ENCODE data around the gene PUSL1. TPM values are rescaled to one million over a fixed set of nuclear protein-coding genes. Genes with fewer than 3 reads are reported as not detected.
A peak's percentile ranks its signal among the peaks of the same experiment; 100 is the strongest.

Gene PUSL1
- total and polyA plus RNA-seq, 11 donors, result 6.8 to 17.7 (median 10.3) TPM

- DNase-seq (peak in 4 of 5 donors; percentile 64 to 86 (median 70)), ATAC-seq (peak; percentile 14 to 35 (median 20))
- intact Hi-C loops (cut with DNase I), result no loop called here
- H3K27me3 ChIP-seq, result peaks cover under 1 to 42% (median 17%) of the 10 kb centered on the region in 9 donors
- H3K4me1 ChIP-seq, result peaks cover 3 to 73% (median 47%) of the 10 kb centered on the region in 12 donors
- H3K9me3 ChIP-seq, result no peaks in the 10 kb centered on the region
- peak overlapping the region in 3 of 12 donors; percentile 19 to 32 (median 23) for H3K4me3 ChIP-seq
- H3K36me3 ChIP-seq, result peaks cover 0 to 24% (median 0%) of the 10 kb centered on the region in 9 donors
- TF ChIP-seq CTCF (IDR thresholded peaks at IDR 0.05) (no peak), POLR2A (IDR thresholded peaks at IDR 0.05) (no peak)
- WGBS, 4 donors, result 51 to 68% (median 55%) methylated on average over 25 to 29 of the region's 29 CpGs
- H3K27ac ChIP-seq, result peak overlapping the region in 11 of 12 donors; percentile 9 to 79 (median 49)
Measured at GRCh38 chr1:1351511-1352427, 43.4 kb downstream of the PUSL1 start.

- intact Hi-C loops (cut with DNase I), result no loop called here
- H3K4me1 ChIP-seq, result peaks cover 2 to 64% (median 37%) of the 10 kb centered on the region in 12 donors
- no peak for DNase-seq
Measured at GRCh38 chr1:1352786-1353388, 44.5 kb downstream of the PUSL1 start.

GRCh38 chr1:1353389-1354151 lies 45.2 kb downstream of the PUSL1 start:
- no peak for ATAC-seq
- Histone ChIP-seq H3K27me3 (peaks cover 4 to 52% (median 22%) of the 10 kb centered on the region in 9 donors), H3K4me3 (peak overlapping the region in 3 of 12 donors; percentile 6 to 80 (median 7)), H3K9me3 (no peaks in the 10 kb centered on the region), H3K36me3 (peaks cover 0 to 24% (median 0%) of the 10 kb centered on the region in 9 donors), H3K27ac (peak overlapping the region in 2 of 12 donors; percentile 48 to 66), H3K4me1 (peaks cover 0 to 57% (median 33%) of the 10 kb centered on the region in 12 donors)
- intact Hi-C loops (cut with DNase I), result no loop called here
- 28 to 44% (median 41%) methylated on average over 14 to 28 of the region's 28 CpGs for WGBS, 4 donors
- TF ChIP-seq POLR2A (IDR thresholded peaks at IDR 0.05) (no peak), CTCF (IDR thresholded peaks at IDR 0.05) (no peak)
- DNase-seq, result no peak

More at GRCh38 chr1:1352786-1353388, 44.5 kb downstream of the PUSL1 start:
- H3K36me3 ChIP-seq, result peaks cover 0 to 24% (median 0%) of the 10 kb centered on the region in 9 donors
- TF ChIP-seq POLR2A (IDR thresholded peaks at IDR 0.05) (no peak), CTCF (IDR thresholded peaks at IDR 0.05) (no peak)
- 23 to 44% (median 31%) methylated on average over 3 to 5 of the region's 5 CpGs for WGBS, 4 donors
- peaks cover 4 to 46% (median 18%) of the 10 kb centered on the region in 9 donors for H3K27me3 ChIP-seq
- H3K4me3 ChIP-seq, result peak overlapping the region in 2 of 12 donors; percentile 7 to 32
- no peaks in the 10 kb centered on the region for H3K9me3 ChIP-seq
- ATAC-seq, result no peak
- H3K27ac ChIP-seq, result peak overlapping the region in 5 of 12 donors; percentile 2 to 79 (median 66)
